Uterus (tissue), 2 donors: ENCODE data around the gene ATF7.

Source experiments
- CTCF ChIP-seq, 4 experiments: fragments of 200-600 bp in 2 of 4; fragments of 450-650 bp in 2 of 4; sonication (generic) in 2 of 4; IDR thresholded peaks; one replicate each; pipeline ENCODE4 v1.5.1; 2016 to 2019; ENCODE audit warnings: antibody characterized with exemption in 4 of 4, mild to moderate bottlenecking in 2 of 4, moderate library complexity in 1 of 4
- POLR2A ChIP-seq, 2 donors: fragments of 450-650 bp; IDR thresholded peaks; one replicate each; pipeline ENCODE4 v1.6.1; 2016; ENCODE audit warnings: antibody characterized with exemption in 2 of 2, mild to moderate bottlenecking in 1 of 2, moderate library complexity in 1 of 2

GRCh38 chr12:53651737-53652136 lies 25.6 kb upstream of the ATF7 start:
- TF ChIP-seq POLR2A (IDR thresholded peaks at IDR 0.05) (no peak), CTCF (IDR thresholded peaks at IDR 0.05) (no peak)
